ENCODE results near the gene NHS.

DNA sequence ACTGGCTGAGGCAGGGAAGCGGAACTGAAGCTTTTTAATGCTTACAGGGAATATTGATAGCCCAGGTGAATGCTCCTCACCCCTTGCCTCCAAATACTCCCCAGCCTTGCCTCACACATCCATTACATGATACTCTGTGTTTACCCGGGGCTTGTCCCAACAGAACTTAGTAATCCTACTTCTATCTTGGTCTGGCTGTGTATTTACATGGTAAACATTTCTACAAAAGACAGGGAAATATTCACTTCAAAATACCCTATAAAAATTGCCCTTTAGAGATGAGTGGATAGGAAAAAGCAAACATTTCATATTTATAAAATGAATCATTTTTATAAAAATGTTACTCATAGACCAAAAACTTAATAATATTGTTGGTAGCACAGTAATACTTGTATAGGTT, 120.1 kb downstream of the NHS start:
- TF ChIP-seq CTCF (IDR thresholded peaks at IDR 0.05; ENCODE audit: low read length) (no peak), EZH2 (IDR thresholded peaks at IDR 0.05; ENCODE audit: borderline replicate concordance, low read length) (no peak)

Measured in OCI-LY1 (cell line).